Measurements from ENCODE around the gene LGR4. TPM values are rescaled to one million over a fixed set of nuclear protein-coding genes. Genes with fewer than 3 reads are reported as not detected.

The LGR4 gene
- total and polyA plus RNA-seq, 10 donors, result 1.5 to 47.2 (median 27.0) TPM

DNA sequence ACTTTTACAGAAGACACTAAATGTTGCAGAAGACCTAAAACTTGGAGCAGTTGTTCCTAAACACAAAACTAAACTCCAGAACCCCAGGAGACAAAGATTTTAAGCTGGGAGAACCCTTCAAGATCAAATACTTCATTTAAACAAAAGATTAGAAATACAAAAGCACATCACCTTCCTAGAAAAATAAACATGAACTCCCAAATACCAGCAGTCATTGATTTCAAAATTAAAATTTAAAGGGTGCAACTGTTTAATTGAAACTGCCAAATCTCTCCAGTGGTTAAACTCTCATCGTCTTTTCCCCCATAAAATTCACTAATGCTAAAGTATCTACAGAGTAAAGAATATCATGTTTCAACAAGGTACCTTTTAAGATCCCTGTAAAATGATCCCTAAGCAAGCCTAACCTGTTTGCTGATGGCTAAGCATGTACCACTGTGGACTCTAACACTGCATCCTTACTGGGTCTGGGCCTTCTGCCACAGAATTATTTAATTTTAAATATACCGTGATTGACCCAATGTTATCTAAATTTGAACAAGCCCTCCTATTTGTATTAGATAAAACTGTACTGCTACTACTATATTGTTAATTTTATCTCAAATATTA lies 55.9 kb downstream of the LGR4 start:
- 89 to 97% (median 90%) methylated on average over 2 of the region's 2 CpGs for WGBS, 5 donors
- Histone ChIP-seq H3K9me3 (peaks cover 0 to 9% (median 2%) of the 10 kb centered on the region in 8 donors), H3K27ac (no peak overlapping the region), H3K27me3 (replicated peaks in 1 of 7) (no peaks in the 10 kb centered on the region), H3K36me3 (no peaks in the 10 kb centered on the region), H3K4me3 (no peak overlapping the region), H3K4me1 (no peaks in the 10 kb centered on the region)
- DNase-seq, result no peak
- intact Hi-C loops (cut with DNase I; ENCODE audit: low total_unique reads), result no loop called here
- TF ChIP-seq POLR2AphosphoS5 (IDR thresholded peaks at IDR 0.05) (no peak), POLR2A (IDR thresholded peaks at IDR 0.05) (no peak)
- TF ChIP-seq, protein P1, sequence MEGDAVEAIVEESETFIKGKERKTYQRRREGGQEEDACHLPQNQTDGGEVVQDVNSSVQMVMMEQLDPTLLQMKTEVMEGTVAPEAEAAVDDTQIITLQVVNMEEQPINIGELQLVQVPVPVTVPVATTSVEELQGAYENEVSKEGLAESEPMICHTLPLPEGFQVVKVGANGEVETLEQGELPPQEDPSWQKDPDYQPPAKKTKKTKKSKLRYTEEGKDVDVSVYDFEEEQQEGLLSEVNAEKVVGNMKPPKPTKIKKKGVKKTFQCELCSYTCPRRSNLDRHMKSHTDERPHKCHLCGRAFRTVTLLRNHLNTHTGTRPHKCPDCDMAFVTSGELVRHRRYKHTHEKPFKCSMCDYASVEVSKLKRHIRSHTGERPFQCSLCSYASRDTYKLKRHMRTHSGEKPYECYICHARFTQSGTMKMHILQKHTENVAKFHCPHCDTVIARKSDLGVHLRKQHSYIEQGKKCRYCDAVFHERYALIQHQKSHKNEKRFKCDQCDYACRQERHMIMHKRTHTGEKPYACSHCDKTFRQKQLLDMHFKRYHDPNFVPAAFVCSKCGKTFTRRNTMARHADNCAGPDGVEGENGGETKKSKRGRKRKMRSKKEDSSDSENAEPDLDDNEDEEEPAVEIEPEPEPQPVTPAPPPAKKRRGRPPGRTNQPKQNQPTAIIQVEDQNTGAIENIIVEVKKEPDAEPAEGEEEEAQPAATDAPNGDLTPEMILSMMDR (IDR thresholded peaks at IDR 0.05 in 8 of 11, conservative IDR thresholded peaks at IDR 0.05 in 3 of 11), result no peak

DNA sequence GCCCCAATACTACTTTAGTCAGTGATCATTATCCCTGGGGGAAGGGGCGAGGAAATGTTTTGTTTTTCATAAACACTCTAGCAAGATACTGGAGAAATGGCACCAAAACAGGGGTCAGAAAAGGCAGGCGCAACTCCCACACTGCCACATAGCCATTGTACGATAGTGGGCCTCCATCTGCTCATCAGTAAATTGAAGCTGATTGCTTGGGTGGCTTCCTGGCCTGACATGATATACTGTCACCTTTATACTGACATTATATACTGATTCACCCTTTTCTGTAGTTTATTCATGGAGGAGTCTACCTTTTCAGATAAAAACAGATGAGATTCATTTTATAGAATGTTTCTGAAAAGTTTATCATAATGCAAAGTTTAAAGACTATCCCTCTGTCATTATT lies 57.9 kb downstream of the LGR4 start:
- intact Hi-C loops (cut with DNase I; ENCODE audit: low total_unique reads), result no loop called here
- H3K27me3 ChIP-seq (replicated peaks in 1 of 7), result no peaks in the 10 kb centered on the region

DNA sequence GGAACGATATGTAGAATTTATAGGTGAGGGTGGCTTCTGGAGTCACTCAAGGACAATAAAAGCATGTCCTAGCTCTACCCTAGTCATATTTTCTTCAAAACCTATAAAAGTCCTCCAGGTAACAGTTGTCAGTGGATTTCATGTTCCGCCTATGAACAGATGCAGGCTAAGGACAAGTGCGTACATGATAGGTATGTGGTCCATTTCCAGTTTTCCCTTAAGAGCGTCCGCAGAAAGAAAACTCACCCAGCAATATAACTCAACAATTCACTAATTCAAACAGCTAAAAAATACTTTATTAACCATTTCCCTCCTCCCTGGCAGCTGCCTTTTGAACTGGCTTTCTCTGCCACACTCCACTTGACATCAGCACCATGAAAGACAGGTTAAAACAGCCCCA lies 59.4 kb downstream of the LGR4 start:
- no peak overlapping the region for H3K27ac ChIP-seq
- WGBS, 5 donors, result 92 to 96% (median 94%) methylated on average over 5 of the region's 5 CpGs
- H3K9me3 ChIP-seq, result no peaks in the 10 kb centered on the region
- no peaks in the 10 kb centered on the region for H3K36me3 ChIP-seq
- H3K27me3 ChIP-seq (replicated peaks in 1 of 7), result no peaks in the 10 kb centered on the region
- TF ChIP-seq, protein P1 (IDR thresholded peaks at IDR 0.05 in 8 of 11, conservative IDR thresholded peaks at IDR 0.05 in 3 of 11), result no peak
- TF ChIP-seq POLR2AphosphoS5 (IDR thresholded peaks at IDR 0.05), result no peak
- no peak for TF ChIP-seq POLR2A (IDR thresholded peaks at IDR 0.05)
- no peaks in the 10 kb centered on the region for H3K4me1 ChIP-seq
- no peak for DNase-seq
- no peak overlapping the region for H3K4me3 ChIP-seq
- intact Hi-C loops (cut with DNase I; ENCODE audit: low total_unique reads), result no loop called here

More for the DNA sequence above, 57.9 kb downstream of the LGR4 start:
- H3K36me3 ChIP-seq, result no peaks in the 10 kb centered on the region
- TF ChIP-seq, protein P1 (IDR thresholded peaks at IDR 0.05 in 8 of 11, conservative IDR thresholded peaks at IDR 0.05 in 3 of 11), result no peak
- TF ChIP-seq POLR2AphosphoS5 (IDR thresholded peaks at IDR 0.05), result no peak
- no peak for DNase-seq
- H3K27ac ChIP-seq, result no peak overlapping the region
- 84 to 98% (median 88%) methylated on average over 3 of the region's 3 CpGs for WGBS, 5 donors
- no peak overlapping the region for H3K4me3 ChIP-seq
- no peaks in the 10 kb centered on the region for H3K4me1 ChIP-seq
- peaks cover 0 to 8% (median under 1%) of the 10 kb centered on the region in 8 donors for H3K9me3 ChIP-seq

DNA sequence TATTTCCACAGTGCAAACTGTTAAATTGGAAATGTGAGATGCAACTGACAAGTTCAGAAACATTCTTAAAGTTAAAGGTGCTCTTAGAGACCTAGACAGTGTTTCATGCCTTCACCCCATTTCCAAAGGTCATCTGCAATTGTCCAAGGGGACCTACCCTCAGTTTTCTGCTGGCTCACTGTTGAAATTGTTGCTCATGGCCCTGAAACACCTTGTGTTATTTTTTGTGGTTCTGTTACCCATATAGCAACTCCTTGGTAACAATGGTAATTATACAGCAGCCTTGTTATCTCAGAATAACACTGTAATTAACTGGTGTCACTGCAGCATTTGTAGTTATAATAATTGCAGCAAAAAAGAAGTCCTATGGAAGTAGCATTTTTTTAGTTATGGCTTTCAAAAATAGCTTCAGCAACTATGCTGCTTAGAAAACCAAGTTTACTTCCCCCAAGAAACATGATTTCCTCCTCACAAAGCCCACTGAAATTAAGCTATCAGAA lies 60.3 kb downstream of the LGR4 start:
- H3K36me3 ChIP-seq, result no peaks in the 10 kb centered on the region
- no peaks in the 10 kb centered on the region for H3K9me3 ChIP-seq
- no peak for DNase-seq
- no peak overlapping the region for H3K4me3 ChIP-seq
- H3K27me3 ChIP-seq (replicated peaks in 1 of 7), result no peaks in the 10 kb centered on the region
- intact Hi-C loops (cut with DNase I; ENCODE audit: low total_unique reads), result no loop called here
- no peak overlapping the region for H3K27ac ChIP-seq
- TF ChIP-seq POLR2AphosphoS5 (IDR thresholded peaks at IDR 0.05) (no peak), POLR2A (IDR thresholded peaks at IDR 0.05) (no peak)
- TF ChIP-seq, protein P1 (IDR thresholded peaks at IDR 0.05 in 8 of 11, conservative IDR thresholded peaks at IDR 0.05 in 3 of 11), result no peak
- H3K4me1 ChIP-seq, result no peaks in the 10 kb centered on the region
